K562 (cell line): ENCODE results near the gene RNF217.

ENCODE experiments used
- CEBPB ChIP-seq: fragments of 450-650 bp; IDR thresholded peaks from 2 replicates; pipeline ENCODE4 v1.6.1; 2016; ENCODE audit warnings: missing genetic modification characterization, missing compliant biosample characterization
- EP300 ChIP-seq: IDR thresholded peaks from 2 replicates; pipeline ENCODE4 v1.6.1; 2012; ENCODE audit warnings: low read length, improper control_type of control experiment
- GTF2A2 ChIP-seq: IDR thresholded peaks from 2 replicates; pipeline ENCODE4 v1.6.1; 2016; ENCODE audit warnings: mild to moderate bottlenecking, missing genetic modification characterization, missing compliant biosample characterization
- GTF2F1 ChIP-seq: IDR thresholded peaks from 2 replicates; pipeline ENCODE4 v1.6.1; 2011; ENCODE audit warnings: low read depth, low read length, improper control_type of control experiment
- KDM2B ChIP-seq: fragments of 250-450 bp; sonication (Bioruptor Pico); IDR thresholded peaks from 2 replicates; pipeline ENCODE4 v1.8.0; 2021; ENCODE audit warnings: mild to moderate bottlenecking, moderate library complexity
- MAZ ChIP-seq, 2 experiments: fragments of 450-650 bp in 1 of 2; sonication (generic) in 1 of 2; formaldehyde crosslinking; IDR thresholded peaks in 1 of 2; conservative IDR thresholded peaks in 1 of 2; 2 replicates each; pipeline versions ENCODE4 v1.4.0 to v1.5.0; 2020; ENCODE audit warnings: mild to moderate bottlenecking in 1 of 2, missing genetic modification reagents in 1 of 2
- NFYB ChIP-seq: IDR thresholded peaks from 2 replicates; pipeline ENCODE4 v1.6.1; 2011; ENCODE audit warnings: mild to moderate bottlenecking, moderate library complexity; ENCODE audit not compliant: insufficient read length; ENCODE audit errors: extremely low read depth
- RAD21 ChIP-seq, 2 experiments: fragments of 250-450 bp in 1 of 2; fragments of 450-650 bp in 1 of 2; sonication (Bioruptor Pico) in 1 of 2; formaldehyde crosslinking in 1 of 2; IDR thresholded peaks in 1 of 2; conservative IDR thresholded peaks in 1 of 2; 2 replicates each; pipeline versions ENCODE4 v1.4.0 to v1.8.0; 2020 to 2022; ENCODE audit warnings: mild to moderate bottlenecking in 2 of 2, moderate library complexity in 1 of 2
- ZBTB7A ChIP-seq: IDR thresholded peaks from 2 replicates; pipeline ENCODE4 v1.6.1; 2011; ENCODE audit warnings: low read depth, mild to moderate bottlenecking, low read length, moderate library complexity, borderline replicate concordance; ENCODE audit not compliant: control insufficient read depth
- ZFP36 ChIP-seq: fragments of 150-350 bp; IDR thresholded peaks from 2 replicates; pipeline ENCODE4 v1.6.1; 2018; ENCODE audit warnings: low read length, low read depth; ENCODE audit not compliant: partially characterized antibody
- ZNF282 ChIP-seq: sonication (generic); formaldehyde crosslinking; IDR thresholded peaks from 2 replicates; pipeline ENCODE4 v1.8.1; 2023; ENCODE audit warnings: missing genetic modification reagents
- TF ChIP-seq, protein P1 (sequence below), 3 experiments: IDR thresholded peaks in 2 of 3; conservative IDR thresholded peaks in 1 of 3; 2 replicates each; pipeline ENCODE4 v1.5.1; 2011 to 2012; ENCODE audit warnings: low read length in 3 of 3, mild to moderate bottlenecking in 3 of 3, control low read depth in 2 of 3, improper control_type of control experiment in 1 of 3, inconsistent platforms in 1 of 3, low read depth in 1 of 3, mixed read lengths in 1 of 3, moderate library complexity in 1 of 3; ENCODE audit not compliant: insufficient read depth in 2 of 3
- TF ChIP-seq, protein P2 (sequence below), 2 experiments: fragments of 250-450 bp in 1 of 2; fragments of 450-650 bp in 1 of 2; sonication (Bioruptor Pico) in 1 of 2; IDR thresholded peaks; 2 replicates each; pipeline versions ENCODE4 v1.6.1 to v1.8.0; 2016 to 2021; ENCODE audit warnings: mild to moderate bottlenecking in 2 of 2, moderate library complexity in 2 of 2, missing compliant biosample characterization in 1 of 2, missing genetic modification characterization in 1 of 2
- TF ChIP-seq, protein P3 (sequence below): sonication (generic); formaldehyde crosslinking; IDR thresholded peaks from 2 replicates; pipeline ENCODE4 v1.5.0; 2020; ENCODE audit warnings: missing genetic modification reagents

DNA sequence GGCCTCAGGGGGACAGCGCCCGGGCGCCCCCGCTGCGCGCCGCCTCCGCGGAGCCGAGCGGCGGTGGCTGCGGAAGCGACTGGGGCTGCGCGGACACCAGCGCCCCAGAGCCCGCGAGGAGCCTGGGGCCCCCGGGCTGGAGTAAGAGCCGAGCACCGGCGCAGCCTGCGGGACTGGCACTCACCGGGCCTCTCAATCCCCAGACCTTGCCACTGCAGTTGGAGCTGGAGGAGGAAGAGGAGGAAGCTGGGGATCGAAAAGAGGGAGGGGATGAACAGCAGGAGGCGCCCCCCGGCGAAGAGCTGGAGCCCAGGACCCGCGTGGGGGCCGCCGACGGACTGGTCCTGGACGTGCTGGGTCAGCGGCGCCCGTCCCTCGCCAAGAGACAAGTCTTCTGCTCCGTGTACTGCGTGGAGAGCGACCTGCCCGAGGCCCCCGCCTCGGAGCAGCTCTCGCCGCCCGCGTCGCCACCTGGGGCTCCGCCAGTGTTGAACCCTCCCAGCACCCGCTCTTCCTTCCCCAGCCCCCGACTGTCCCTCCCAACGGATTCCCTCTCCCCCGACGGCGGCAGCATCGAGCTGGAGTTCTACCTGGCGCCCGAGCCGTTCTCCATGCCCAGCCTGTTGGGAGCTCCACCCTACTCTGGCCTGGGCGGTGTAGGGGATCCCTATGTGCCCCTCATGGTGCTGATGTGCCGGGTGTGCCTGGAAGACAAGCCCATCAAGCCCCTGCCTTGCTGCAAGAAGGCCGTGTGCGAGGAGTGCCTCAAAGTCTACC is 590 bp downstream of the RNF217 start:
- TF ChIP-seq GTF2F1 = no peak
- no peak for TF ChIP-seq CEBPB (tag)
- TF ChIP-seq NFYB = no peak
- TF ChIP-seq, protein P1, sequence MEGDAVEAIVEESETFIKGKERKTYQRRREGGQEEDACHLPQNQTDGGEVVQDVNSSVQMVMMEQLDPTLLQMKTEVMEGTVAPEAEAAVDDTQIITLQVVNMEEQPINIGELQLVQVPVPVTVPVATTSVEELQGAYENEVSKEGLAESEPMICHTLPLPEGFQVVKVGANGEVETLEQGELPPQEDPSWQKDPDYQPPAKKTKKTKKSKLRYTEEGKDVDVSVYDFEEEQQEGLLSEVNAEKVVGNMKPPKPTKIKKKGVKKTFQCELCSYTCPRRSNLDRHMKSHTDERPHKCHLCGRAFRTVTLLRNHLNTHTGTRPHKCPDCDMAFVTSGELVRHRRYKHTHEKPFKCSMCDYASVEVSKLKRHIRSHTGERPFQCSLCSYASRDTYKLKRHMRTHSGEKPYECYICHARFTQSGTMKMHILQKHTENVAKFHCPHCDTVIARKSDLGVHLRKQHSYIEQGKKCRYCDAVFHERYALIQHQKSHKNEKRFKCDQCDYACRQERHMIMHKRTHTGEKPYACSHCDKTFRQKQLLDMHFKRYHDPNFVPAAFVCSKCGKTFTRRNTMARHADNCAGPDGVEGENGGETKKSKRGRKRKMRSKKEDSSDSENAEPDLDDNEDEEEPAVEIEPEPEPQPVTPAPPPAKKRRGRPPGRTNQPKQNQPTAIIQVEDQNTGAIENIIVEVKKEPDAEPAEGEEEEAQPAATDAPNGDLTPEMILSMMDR (IDR thresholded peaks at IDR 0.05 in 2 of 3, conservative IDR thresholded peaks at IDR 0.05 in 1 of 3; ENCODE audit: insufficient read depth in 2 of 3, low read depth in 1 of 3, low read length in 3 of 3) = peak; percentile 11 to 21 (median 16); a peak in 1 of 6 replicates
- TF ChIP-seq ZBTB7A = peak; percentile 79; the same call in 1 of the 2 replicates
- TF ChIP-seq EP300 = no peak
- peak; percentile 66; the same call in 1 of the 2 replicates for TF ChIP-seq KDM2B
- TF ChIP-seq, protein P2, sequence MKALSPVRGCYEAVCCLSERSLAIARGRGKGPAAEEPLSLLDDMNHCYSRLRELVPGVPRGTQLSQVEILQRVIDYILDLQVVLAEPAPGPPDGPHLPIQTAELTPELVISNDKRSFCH (CRISPR knock-in tag; IDR thresholded peaks at IDR 0.05) = no peak
- TF ChIP-seq, protein P2 (tag; IDR thresholded peaks at IDR 0.05) = no peak
- TF ChIP-seq ZFP36 = peak; percentile 16
- TF ChIP-seq GTF2A2 (tag) = no peak
- TF ChIP-seq ZNF282 (CRISPR knock-in tag) = 0 out of 2 replicates have a peak, but pooled peaks have one; percentile 44
- no peak; a peak in 3 of 4 replicates for TF ChIP-seq MAZ (CRISPR knock-in tag; conservative IDR thresholded peaks at IDR 0.05 in 1 of 2, IDR thresholded peaks at IDR 0.05 in 1 of 2)
- TF ChIP-seq, protein P3, sequence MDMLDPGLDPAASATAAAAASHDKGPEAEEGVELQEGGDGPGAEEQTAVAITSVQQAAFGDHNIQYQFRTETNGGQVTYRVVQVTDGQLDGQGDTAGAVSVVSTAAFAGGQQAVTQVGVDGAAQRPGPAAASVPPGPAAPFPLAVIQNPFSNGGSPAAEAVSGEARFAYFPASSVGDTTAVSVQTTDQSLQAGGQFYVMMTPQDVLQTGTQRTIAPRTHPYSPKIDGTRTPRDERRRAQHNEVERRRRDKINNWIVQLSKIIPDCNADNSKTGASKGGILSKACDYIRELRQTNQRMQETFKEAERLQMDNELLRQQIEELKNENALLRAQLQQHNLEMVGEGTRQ (CRISPR knock-in tag) = no peak
- TF ChIP-seq RAD21 (CRISPR knock-in tag; conservative IDR thresholded peaks at IDR 0.05 in 1 of 2, IDR thresholded peaks at IDR 0.05 in 1 of 2) = peak in 1 of 2 experiments; percentile 26; a peak in 2 of 4 replicates
